Measurements from ENCODE around the gene ACVR2B. TPM values are rescaled to one million over a fixed set of nuclear protein-coding genes. Genes with fewer than 3 reads are reported as not detected.

The ACVR2B gene
- total RNA-seq, 1 experiment from 2014 or later: 2.8 TPM

DNA sequence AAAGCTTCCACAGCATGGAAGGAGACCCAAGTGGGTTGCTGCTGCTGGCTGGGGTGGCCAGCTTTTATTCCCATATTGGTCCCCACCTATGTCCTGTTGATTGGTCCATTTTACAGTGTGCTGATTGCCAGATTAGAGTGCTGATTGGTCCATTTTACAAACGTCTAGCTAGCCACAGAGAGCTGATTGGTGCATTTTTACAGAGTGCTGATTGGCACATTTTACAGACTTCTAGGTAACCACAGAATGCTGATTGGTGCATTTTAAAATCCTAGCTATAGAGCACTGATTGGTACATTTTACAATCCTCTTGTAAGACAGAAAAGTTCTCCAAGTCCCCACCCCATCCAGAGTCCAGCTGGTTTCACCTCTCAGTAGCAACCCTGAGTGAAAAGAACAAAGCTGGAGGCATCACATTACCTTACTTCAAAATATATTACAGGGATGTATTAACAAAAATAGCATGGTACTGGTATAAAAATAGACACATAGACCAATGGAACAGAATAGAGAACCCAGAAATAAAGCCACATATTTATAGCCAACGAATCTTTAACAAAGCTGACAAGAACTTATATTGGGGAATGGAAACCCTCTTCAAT lies 7.5 kb upstream of the ACVR2B start:
- Histone ChIP-seq H3K9me3 (ENCODE audit: control insufficient read depth, insufficient read depth, low read depth, low read length) (no peaks in the 10 kb centered on the region), H3K36me3 (ENCODE audit: control insufficient read depth, insufficient read depth, low read length) (no peaks in the 10 kb centered on the region), H3K4me1 (ENCODE audit: control insufficient read depth, insufficient read depth, low read length) (no peaks in the 10 kb centered on the region), H3K27ac (ENCODE audit: low read length) (no peak overlapping the region), H3K27me3 (ENCODE audit: control insufficient read depth, insufficient read depth, low read length) (no peaks in the 10 kb centered on the region), H3K4me3 (ENCODE audit: low read depth in 2 of 2, low read length in 2 of 2) (no peak overlapping the region)
- TF ChIP-seq SIN3A (IDR thresholded peaks at IDR 0.05; ENCODE audit: borderline replicate concordance, insufficient read depth, low read depth, low read length): no peak
- TF ChIP-seq, protein P1, sequence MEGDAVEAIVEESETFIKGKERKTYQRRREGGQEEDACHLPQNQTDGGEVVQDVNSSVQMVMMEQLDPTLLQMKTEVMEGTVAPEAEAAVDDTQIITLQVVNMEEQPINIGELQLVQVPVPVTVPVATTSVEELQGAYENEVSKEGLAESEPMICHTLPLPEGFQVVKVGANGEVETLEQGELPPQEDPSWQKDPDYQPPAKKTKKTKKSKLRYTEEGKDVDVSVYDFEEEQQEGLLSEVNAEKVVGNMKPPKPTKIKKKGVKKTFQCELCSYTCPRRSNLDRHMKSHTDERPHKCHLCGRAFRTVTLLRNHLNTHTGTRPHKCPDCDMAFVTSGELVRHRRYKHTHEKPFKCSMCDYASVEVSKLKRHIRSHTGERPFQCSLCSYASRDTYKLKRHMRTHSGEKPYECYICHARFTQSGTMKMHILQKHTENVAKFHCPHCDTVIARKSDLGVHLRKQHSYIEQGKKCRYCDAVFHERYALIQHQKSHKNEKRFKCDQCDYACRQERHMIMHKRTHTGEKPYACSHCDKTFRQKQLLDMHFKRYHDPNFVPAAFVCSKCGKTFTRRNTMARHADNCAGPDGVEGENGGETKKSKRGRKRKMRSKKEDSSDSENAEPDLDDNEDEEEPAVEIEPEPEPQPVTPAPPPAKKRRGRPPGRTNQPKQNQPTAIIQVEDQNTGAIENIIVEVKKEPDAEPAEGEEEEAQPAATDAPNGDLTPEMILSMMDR (IDR thresholded peaks at IDR 0.05): no peak
- TF ChIP-seq TCF7L2 (IDR thresholded peaks at IDR 0.05; ENCODE audit: low read depth, low read length): no peak
- TF ChIP-seq, protein P2, sequence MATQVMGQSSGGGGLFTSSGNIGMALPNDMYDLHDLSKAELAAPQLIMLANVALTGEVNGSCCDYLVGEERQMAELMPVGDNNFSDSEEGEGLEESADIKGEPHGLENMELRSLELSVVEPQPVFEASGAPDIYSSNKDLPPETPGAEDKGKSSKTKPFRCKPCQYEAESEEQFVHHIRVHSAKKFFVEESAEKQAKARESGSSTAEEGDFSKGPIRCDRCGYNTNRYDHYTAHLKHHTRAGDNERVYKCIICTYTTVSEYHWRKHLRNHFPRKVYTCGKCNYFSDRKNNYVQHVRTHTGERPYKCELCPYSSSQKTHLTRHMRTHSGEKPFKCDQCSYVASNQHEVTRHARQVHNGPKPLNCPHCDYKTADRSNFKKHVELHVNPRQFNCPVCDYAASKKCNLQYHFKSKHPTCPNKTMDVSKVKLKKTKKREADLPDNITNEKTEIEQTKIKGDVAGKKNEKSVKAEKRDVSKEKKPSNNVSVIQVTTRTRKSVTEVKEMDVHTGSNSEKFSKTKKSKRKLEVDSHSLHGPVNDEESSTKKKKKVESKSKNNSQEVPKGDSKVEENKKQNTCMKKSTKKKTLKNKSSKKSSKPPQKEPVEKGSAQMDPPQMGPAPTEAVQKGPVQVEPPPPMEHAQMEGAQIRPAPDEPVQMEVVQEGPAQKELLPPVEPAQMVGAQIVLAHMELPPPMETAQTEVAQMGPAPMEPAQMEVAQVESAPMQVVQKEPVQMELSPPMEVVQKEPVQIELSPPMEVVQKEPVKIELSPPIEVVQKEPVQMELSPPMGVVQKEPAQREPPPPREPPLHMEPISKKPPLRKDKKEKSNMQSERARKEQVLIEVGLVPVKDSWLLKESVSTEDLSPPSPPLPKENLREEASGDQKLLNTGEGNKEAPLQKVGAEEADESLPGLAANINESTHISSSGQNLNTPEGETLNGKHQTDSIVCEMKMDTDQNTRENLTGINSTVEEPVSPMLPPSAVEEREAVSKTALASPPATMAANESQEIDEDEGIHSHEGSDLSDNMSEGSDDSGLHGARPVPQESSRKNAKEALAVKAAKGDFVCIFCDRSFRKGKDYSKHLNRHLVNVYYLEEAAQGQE (IDR thresholded peaks at IDR 0.05; ENCODE audit: insufficient read depth in 1 of 2, low read depth in 2 of 2, low read length in 1 of 2): no peak
- no peak for TF ChIP-seq POLR2AphosphoS5 (IDR thresholded peaks at IDR 0.05; ENCODE audit: low read depth, low read length)
- ChIA-PET CTCF (no interaction called here), POLR2A (no interaction called here)
- DNase-seq (ENCODE audit: low read depth, low spot score): no peak
- ATAC-seq: no peak
- in situ Hi-C loops (cut with HindIII; ENCODE audit: low pct_unique_long_range_greater_than_20kb, low sequenced_read_pairs): no loop called here
- intact Hi-C loops (cut with micrococcal nuclease; ENCODE audit: unreplicated experiment): no loop called here
- no TSS peak for BruUV-seq (replicated peaks)

DNA sequence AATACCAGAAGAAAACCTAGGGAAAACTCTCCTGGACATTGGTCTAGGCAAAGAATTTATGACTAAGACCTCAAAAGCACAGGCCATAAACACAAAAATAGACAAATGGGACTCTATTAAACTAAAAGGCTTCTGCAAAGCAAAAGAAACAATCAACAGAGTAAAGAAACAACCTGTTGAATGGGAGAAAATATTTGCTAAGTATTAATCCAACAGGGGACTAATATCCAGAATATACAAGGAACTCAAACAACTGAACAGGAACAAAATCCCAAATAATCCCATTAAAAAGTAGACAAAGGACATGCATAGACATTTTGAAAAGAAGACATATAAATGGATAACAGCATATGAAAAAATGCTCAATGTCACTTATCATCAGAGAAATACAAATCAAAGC lies 6.9 kb upstream of the ACVR2B start:
- Histone ChIP-seq H3K27me3 (ENCODE audit: control insufficient read depth, insufficient read depth, low read length) (no peaks in the 10 kb centered on the region), H3K9me3 (ENCODE audit: control insufficient read depth, insufficient read depth, low read depth, low read length) (no peaks in the 10 kb centered on the region), H3K27ac (ENCODE audit: low read length) (no peak overlapping the region), H3K4me3 (ENCODE audit: low read depth in 2 of 2, low read length in 2 of 2) (no peak overlapping the region), H3K4me1 (ENCODE audit: control insufficient read depth, insufficient read depth, low read length) (no peaks in the 10 kb centered on the region), H3K36me3 (ENCODE audit: control insufficient read depth, insufficient read depth, low read length) (no peaks in the 10 kb centered on the region)
- no peak for DNase-seq (ENCODE audit: low read depth, low spot score)
- ATAC-seq: no peak
- CTCF ChIA-PET: no interaction called here
- POLR2A ChIA-PET: no interaction called here
- BruUV-seq (replicated peaks): no TSS peak
- TF ChIP-seq POLR2AphosphoS5 (IDR thresholded peaks at IDR 0.05; ENCODE audit: low read depth, low read length) (no peak), SIN3A (IDR thresholded peaks at IDR 0.05; ENCODE audit: borderline replicate concordance, insufficient read depth, low read depth, low read length) (no peak), TCF7L2 (IDR thresholded peaks at IDR 0.05; ENCODE audit: low read depth, low read length) (no peak)
- TF ChIP-seq, protein P1 (IDR thresholded peaks at IDR 0.05): no peak
- TF ChIP-seq, protein P2 (IDR thresholded peaks at IDR 0.05; ENCODE audit: insufficient read depth in 1 of 2, low read depth in 2 of 2, low read length in 1 of 2): no peak
- intact Hi-C loops (cut with micrococcal nuclease; ENCODE audit: unreplicated experiment) (no loop called here), in situ Hi-C loops (cut with HindIII; ENCODE audit: low pct_unique_long_range_greater_than_20kb, low sequenced_read_pairs) (no loop called here)
